GM19397 (cell line): ENCODE results near the gene PCDHB15.
"Not testable (repeated sequence)": the region's sequence is repeated elsewhere in the genome, so short reads cannot be mapped to it uniquely, and the experiment has no call there.

Experiments
- ATAC-seq: cut with Tn5 transposase; IDR thresholded peaks from one replicate; pipeline ENCODE4 v1.9.1; 2021; ENCODE audit warnings: mild to moderate bottlenecking, moderate library complexity; ENCODE audit not compliant: unreplicated experiment

The PCDHB15 gene

DNA sequence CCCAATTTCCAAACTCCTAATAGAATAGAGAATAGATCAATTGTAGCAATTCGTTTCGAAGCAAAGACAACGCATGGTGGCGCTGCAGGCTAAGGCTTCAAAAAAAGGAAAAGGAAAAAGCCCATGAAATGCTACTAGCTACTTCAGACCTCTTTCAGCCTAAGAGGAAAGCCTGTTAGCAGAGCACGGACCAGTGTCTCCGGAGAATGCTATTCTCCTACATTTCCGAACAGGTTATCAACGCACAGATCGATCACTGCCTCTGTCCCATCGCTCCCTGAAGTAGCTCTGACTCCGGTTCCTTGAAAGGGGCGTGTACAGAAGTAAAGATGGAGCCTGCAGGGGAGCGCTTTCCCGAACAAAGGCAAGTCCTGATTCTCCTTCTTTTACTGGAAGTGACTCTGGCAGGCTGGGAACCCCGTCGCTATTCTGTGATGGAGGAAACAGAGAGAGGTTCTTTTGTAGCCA is at the start of gene PCDHB15:
Gene PCDHB15 (plus strand): TSS at position 146 of the 468 bp plus-strand sequence. CDS start 184 bp downstream, at position 330.
- ATAC-seq: no peak

DNA sequence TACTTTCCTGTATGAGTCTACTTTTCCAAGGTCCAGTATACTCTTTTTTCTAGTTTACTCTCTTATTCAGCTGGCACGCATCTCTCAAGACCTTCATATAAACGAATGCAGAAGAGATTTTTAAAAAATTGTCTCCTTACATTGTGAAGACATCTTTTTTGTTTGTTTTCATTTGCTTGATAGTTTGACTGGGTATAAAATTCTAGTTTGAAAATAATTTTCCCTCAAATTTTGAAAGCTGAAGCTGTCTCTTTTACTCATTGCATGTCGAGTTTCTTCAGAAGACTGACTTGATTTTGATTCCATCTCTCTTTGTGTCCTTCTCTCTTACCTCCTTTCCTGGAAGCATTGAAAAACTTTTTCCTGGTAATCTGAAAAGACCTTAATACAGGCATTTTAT is 48.8 kb upstream of the PCDHB15 start:
- ATAC-seq: no peak

DNA sequence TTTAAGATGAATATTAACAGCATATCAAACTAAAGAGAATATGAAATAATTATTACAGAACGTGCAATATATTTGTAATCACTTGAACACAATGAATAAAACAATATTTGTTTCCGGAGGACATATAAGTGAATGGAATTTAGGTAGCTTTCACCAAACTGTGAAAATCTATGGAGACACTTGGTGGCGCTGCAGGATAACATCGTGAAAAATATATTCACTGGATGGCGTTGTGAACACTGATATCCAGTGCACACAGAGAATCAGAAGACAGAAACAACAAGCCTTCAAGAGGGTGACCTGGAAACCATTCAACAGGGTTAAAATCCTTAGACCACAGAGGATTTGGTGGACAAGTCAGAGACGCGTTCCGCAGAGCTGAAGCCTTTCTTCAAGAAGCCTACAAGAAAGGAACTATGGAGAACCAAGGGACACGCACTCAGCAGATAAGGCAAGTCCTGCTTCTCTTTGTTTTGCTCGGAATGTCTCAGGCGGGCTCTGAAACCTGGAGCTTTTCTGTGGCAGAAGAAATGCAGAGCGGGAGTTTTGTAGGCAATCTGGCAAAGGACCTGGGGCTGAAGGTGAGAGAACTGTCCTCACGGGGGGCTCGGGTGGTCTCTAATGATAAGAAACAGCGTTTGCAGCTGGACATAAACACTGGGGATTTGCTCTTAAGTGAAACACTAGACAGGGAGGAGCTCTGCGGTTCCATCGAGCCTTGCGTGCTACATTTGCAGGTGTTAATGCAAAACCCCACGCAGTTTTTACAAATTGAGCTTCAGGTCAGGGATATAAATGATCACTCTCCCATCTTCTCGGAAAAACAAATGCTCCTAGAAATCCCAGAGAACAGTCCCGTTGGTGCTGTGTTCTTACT is 45.6 kb upstream of the PCDHB15 start, which contains the start of gene PCDHB11:
Gene PCDHB11 (plus strand): TSS at position 269 of the 877 bp plus-strand sequence. CDS start 148 bp downstream, at position 417.
- ATAC-seq: no peak

DNA sequence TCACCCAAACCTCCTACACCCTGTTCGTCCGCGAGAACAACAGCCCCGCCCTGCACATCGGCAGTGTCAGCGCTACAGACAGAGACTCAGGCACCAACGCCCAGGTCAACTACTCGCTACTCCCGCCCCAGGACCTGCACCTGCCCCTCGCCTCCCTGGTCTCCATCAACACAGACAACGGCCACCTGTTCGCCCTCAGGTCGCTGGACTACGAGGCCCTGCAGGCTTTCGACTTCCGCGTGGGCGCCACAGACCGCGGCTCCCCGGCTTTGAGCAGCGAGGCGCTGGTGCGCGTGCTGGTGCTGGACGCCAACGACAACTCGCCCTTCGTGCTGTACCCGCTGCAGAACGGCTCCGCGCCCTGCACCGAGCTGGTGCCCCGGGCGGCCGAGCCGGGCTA is 44.1 kb upstream of the PCDHB15 start:
- ATAC-seq: not testable (repeated sequence)

DNA sequence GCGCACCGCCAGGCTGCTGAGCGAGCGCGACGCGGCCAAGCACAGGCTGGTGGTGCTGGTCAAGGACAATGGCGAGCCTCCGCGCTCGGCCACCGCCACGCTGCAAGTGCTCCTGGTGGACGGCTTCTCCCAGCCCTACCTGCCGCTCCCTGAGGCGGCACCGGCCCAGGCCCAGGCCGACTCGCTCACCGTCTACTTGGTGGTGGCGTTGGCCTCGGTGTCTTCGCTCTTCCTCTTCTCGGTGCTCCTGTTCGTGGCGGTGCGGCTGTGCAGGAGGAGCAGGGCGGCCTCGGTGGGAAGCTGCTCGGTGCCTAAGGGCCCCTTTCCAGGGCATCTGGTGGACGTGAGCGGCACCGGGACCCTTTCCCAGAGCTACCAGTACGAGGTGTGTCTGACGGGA is 43.5 kb upstream of the PCDHB15 start:
- ATAC-seq: not testable (repeated sequence)

DNA sequence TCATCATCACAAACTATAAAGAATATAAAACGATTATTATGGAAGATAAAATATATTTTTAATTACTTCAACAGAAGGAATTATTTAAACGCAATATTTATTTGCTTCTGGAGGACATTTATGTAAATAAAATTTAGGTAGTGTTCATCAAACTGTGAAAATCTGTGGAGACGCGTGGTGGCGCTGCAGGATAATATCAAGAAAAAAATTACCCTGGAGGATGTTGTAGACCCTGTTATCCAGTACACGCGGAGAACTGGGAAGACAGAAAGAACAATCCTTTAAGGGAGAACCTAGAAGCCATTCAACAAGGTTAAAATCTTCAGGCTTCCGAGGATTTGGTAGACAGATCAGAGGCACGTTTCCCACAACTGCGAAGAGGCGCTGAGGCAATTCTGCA is 36.7 kb upstream of the PCDHB15 start, which contains the start of gene PCDHB12:
Gene PCDHB12 (plus strand): TSS at position 242 of the 400 bp plus-strand sequence. CDS start 189 bp downstream, outside the sequence.
- no peak for ATAC-seq

DNA sequence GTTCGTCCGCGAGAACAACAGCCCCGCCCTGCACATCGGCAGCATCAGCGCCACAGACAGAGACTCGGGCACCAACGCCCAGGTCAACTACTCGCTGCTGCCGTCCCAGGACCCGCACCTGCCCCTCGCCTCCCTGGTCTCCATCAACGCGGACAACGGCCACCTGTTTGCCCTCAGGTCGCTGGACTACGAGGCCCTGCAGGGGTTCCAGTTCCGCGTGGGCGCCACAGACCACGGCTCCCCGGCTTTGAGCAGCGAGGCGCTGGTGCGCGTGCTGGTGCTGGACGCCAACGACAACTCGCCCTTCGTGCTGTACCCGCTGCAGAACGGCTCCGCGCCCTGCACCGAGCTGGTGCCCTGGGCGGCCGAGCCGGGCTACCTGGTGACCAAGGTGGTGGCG is 34.9 kb upstream of the PCDHB15 start:
- not testable (repeated sequence) for ATAC-seq

DNA sequence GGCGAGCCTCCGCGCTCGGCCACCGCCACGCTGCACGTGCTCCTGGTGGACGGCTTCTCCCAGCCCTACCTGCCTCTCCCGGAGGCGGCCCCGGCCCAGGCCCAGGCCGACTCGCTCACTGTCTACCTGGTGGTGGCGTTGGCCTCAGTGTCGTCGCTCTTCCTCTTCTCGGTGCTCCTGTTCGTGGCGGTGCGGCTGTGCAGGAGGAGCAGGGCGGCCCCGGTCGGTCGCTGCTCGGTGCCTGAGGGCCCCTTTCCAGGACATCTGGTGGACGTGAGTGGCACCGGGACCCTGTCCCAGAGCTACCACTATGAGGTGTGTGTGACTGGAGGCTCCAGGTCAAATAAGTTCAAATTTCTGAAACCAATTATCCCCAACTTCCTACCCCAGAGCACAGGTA is 34.3 kb upstream of the PCDHB15 start:
- ATAC-seq: not testable (repeated sequence)

DNA sequence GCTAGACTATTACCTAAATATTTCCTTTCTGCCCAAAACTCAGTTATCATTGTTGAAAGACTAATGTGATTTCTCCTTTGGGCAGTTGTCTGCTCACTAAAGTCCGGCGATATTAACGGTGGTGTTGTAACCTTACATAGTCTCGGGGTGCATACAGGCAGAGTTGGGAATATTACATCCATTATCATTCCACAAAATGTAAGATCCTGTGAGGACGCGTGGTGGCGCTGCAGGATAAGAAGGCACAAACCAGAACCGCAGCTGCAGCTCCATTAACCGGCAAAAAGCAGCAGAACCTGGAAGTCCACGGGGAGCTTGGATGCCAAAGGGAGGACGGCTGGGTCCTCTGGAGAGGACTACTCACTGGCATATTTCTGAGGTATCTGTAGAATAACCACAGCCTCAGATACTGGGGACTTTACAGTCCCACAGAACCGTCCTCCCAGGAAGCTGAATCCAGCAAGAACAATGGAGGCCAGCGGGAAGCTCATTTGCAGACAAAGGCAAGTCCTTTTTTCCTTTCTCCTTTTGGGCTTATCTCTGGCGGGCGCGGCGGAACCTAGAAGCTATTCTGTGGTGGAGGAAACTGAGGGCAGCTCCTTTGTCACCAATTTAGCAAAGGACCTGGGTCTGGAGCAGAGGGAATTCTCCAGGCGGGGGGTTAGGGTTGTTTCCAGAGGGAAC is 31.4 kb upstream of the PCDHB15 start, which contains the start of gene PCDHB13:
Gene PCDHB13 (plus strand): TSS at position 264 of the 684 bp plus-strand sequence. CDS start 205 bp downstream, at position 469.
- ATAC-seq: not testable (repeated sequence)

DNA sequence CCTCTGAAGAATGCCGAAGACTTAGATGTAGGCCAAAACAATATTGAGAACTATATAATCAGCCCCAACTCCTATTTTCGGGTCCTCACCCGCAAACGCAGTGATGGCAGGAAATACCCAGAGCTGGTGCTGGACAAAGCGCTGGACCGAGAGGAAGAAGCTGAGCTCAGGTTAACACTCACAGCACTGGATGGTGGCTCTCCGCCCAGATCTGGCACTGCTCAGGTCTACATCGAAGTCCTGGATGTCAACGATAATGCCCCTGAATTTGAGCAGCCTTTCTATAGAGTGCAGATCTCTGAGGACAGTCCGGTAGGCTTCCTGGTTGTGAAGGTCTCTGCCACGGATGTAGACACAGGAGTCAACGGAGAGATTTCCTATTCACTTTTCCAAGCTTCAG is 30.6 kb upstream of the PCDHB15 start:
- not testable (repeated sequence) for ATAC-seq

DNA sequence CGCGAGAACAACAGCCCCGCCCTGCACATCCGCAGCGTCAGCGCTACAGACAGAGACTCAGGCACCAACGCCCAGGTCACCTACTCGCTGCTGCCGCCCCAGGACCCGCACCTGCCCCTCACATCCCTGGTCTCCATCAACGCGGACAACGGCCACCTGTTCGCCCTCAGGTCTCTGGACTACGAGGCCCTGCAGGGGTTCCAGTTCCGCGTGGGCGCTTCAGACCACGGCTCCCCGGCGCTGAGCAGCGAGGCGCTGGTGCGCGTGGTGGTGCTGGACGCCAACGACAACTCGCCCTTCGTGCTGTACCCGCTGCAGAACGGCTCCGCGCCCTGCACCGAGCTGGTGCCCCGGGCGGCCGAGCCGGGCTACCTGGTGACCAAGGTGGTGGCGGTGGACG is 29.7 kb upstream of the PCDHB15 start:
- ATAC-seq: not testable (repeated sequence)

DNA sequence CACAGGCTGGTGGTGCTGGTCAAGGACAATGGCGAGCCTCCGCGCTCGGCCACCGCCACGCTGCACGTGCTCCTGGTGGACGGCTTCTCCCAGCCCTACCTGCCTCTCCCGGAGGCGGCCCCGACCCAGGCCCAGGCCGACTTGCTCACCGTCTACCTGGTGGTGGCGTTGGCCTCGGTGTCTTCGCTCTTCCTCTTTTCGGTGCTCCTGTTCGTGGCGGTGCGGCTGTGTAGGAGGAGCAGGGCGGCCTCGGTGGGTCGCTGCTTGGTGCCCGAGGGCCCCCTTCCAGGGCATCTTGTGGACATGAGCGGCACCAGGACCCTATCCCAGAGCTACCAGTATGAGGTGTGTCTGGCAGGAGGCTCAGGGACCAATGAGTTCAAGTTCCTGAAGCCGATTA is 29.2 kb upstream of the PCDHB15 start:
- not testable (repeated sequence) for ATAC-seq

DNA sequence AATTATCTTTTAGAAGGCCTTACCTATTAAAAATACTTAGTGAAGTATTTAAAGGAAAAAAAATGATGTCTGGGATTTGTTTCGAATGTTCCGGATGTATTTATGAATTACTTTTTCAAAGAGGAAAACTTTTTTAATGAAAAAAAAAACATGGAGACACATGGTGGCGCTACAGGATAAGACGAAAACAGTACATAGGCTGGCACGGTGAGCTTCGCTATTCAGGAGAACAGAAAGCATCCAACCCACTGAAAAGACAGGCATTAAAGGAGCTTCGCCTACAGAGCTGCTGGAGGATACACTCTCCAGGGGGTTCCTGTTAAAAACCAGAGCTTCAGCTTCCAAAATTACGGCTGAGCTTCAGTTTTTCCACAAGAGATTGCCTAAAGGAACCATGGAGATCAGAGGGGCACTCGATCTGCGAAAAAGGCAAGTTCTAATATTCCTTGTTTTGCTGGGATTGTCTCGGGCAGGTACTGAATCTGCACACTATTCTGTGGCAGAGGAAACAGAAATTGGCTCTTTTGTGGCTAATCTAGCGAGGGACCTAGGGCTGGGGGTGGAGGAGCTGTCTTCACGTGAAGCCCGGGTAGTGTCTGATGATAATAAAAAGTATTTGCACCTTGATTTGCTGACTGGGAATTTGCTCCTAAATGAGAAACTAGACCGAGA is 21.9 kb upstream of the PCDHB15 start, which contains the start of gene PCDHB14:
Gene PCDHB14 (plus strand): TSS at position 232 of the 672 bp plus-strand sequence. CDS start 163 bp downstream, at position 395.
- no peak for ATAC-seq

DNA sequence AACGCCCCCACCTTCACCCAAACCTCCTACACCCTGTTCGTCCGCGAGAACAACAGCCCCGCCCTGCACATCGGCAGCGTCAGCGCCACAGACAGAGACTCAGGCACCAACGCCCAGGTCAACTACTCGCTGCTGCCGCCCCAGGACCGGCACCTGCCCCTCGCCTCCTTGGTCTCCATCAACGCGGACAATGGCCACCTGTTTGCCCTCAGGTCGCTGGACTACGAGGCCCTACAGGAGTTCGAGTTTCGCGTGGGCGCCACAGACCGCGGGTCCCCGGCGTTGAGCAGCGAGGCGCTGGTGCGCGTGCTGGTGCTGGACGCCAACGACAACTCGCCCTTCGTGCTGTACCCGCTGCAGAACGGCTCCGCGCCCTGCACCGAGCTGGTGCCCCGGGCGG is 20.4 kb upstream of the PCDHB15 start:
- ATAC-seq: not testable (repeated sequence)

DNA sequence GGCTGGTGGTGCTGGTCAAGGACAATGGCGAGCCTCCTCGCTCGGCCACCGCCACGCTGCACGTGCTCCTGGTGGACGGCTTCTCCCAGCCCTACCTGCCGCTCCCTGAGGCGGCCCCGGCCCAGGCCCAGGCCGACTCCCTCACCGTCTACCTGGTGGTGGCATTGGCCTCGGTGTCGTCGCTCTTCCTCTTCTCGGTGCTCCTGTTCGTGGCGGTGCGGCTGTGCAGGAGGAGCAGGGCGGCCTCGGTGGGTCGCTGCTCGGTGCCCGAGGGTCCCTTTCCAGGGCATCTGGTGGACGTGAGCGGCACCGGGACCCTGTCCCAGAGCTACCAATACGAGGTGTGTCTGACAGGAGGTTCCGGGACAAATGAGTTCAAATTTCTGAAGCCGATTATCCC is 19.8 kb upstream of the PCDHB15 start:
- ATAC-seq: not testable (repeated sequence)

DNA sequence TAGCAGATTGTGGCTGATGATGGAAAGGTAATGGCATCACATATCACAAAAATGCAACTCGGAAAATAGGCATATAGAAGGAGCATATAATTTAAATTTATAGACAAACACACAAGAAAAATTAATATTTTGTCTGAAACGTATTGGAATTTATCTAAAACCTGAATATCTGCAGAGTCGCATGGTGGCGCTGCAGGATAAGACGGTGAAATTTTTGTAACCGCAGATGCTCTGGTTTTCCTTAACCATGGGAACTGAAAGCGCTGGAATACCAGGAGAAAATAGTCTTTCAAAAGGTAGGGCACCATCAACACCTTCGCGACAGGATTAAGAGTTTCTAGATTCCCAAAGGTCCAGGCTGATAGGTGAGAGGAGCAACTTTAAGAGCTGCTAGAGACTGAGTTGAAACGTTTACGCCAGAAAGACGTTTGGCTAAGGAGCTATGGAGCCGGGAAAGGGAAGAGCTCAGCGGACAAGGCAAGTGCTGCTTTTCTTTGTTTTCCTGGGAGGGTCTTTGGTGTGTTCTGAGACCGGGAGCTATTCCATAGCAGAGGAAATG is 11.0 kb upstream of the PCDHB15 start:
- no peak for ATAC-seq

DNA sequence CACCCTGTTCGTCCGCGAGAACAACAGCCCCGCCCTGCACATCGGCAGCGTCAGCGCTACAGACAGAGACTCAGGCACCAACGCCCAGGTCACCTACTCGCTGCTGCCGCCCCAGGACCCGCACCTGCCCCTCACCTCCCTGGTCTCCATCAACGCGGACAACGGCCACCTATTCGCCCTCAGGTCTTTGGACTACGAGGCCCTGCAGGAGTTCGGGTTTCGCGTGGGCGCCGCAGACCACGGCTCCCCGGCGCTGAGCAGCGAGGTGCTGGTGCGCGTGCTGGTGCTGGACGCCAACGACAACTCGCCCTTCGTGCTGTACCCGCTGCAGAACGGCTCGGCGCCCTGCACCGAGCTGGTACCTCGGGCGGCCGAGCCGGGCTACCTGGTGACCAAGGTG is 9.3 kb upstream of the PCDHB15 start:
- ATAC-seq: not testable (repeated sequence)

DNA sequence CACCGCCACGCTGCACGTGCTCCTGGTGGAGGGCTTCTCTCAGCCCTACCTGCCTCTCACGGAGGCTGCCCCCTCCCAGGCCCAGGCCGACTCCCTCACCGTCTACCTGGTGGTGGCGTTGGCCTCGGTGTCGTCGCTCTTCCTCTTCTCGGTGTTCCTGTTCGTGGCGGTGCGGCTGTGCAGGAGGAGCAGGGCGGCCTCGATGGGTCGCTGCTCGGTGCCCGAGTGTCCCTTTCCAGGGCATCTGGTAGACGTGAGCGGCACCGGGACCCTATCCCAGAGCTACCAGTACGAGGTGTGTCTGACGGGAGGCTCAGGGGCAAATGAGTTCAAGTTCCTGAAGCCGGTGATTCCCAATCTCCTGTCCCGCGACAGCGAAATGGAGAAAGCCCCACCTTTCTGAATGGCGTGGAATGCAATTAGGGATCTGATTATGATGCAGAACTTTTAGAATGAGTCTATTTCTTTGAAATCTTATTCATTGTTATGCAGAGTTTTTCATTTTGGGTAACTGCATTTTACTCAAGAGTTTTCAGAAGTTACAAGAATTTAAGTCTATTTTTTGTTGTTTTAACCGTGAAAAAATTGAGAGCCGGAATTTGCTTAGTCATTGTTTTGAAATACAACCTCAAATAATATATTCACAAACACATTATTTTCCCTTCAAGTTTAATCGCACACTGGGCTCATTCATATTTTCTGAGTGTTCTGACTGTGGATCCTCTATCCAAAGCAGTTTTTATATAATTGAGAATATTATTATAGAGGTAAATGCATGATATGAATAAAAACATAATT is 8.5 kb upstream of the PCDHB15 start:
- no peak for ATAC-seq

DNA sequence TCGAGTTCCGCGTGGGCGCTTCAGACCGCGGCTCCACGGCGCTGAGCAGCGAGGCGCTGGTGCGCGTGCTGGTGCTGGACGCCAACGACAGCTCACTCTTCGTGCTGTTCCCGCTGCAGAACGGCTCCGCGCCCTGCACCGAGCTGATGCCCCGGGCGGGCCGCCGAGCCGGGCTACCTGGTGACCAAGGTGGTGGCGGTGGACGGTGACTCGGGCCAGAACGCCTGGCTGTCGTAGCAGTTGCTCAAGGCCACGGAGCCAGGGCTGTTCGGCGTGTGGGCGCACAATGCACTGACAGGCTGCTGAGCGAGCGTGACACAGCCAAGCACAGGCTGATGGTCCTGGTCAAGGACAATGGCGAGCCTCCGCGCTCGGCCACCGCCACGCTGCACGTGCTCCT is 3.7 kb upstream of the PCDHB15 start:
- ATAC-seq: no peak

DNA sequence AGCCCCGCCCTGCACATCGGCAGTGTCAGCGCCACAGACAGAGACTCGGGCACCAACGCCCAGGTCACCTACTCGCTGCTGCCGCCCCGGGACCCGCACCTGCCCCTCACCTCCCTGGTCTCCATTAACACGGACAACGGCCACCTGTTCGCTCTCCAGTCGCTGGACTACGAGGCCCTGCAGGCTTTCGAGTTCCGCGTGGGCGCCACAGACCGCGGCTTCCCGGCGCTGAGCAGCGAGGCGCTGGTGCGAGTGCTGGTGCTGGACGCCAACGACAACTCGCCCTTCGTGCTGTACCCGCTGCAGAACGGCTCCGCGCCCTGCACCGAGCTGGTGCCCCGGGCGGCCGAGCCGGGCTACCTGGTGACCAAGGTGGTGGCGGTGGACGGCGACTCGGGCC is 1.8 kb downstream of the PCDHB15 start:
- ATAC-seq: not testable (repeated sequence)
